HuH-7.5 (cell line): ENCODE data around the gene CLCN6.
A peak's percentile ranks its signal among the peaks of the same experiment; 100 is the strongest.

Experiments
- DNase-seq: peaks from one replicate; pipeline ENCODE4 v3.0.0; 2011; ENCODE audit warnings: low spot score

CLCN6 gene

DNA sequence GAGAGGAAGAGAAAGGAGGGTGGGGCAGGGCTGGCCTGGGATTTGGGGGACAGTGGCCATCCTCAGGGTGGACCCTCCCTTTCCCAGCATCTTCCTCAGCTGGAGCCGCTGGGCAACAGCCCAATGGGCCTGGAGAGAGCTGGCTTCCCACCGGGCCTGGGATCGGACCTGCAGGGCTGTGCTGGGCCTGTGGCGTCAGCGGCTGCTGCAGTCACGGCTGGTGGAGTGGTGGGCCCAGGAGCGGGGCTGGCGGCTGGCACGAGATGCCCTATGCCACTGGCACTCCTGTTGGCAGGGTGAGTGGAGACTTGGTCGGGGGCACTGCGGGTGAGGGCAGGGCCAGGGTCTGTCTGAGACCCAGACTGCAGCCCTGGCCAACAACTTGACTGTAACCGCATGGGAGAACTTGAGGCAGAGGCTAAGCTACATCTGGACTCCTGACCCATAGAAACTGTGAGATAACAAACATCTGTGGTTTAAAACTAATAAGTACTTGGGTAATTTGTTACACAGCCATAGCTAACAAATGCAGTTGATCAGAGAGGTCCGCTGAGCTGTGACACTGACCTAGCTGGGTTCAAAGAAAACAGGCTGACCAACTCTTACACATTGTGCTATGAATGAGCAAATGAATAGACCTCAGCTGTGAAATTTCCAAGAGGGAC is 26.1 kb upstream of the CLCN6 start:
- no peak for DNase-seq

DNA sequence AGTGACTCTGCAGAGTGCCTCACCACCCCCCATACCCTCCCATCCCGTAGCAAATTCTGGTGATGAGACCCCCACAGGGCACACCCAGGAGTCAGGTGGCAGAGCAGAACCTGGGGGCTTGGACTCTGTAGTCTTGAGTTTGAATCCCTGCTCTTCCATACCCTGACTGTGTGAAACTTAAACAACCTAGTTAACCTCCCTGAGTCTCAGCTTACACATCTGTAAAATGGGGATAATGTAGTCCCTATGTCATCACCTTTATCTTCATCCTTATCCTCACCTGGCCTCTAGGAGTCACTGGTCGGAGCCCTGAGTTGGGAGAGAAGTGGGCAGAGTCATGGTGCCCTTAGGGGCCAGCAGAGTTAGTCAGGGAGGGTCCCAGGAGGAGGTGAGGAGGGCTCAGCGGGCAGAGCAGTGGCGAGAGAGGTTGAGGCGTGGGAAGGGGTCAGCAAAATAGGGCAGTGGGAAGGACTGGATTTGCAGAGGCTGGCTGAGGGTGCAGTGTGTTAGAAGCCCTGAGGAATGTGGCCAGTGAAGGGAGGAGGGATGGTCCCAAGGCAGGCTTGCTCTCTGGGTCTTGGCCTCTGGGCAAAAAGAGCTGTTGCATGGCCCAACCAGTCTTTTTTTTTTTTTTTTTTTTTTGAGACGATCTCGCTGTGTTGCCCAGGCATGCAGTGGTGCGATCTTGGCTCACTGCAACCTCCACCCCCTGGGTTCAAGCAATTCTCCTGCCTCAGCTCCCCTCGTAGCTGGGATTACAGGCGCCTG is 25.4 kb upstream of the CLCN6 start:
- DNase-seq, result no peak

DNA sequence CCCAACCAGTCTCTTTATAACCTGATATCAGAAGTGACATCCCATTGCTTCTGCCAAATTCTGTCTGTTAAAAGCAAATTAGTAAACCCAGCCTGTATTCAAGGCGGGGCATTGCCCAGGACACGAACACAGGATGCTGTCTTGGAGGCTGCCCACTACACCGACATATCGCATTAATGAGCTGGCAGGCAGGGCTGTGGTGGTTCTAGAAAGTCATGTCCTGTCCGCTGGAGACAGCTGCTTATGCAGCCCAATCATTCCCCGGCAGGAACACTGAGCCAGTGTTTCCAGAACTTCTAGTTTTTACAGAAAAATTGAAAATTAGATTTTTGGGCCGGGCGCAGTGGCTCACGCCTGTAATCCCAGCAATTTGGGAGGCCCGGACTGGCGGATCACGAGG is 24.7 kb upstream of the CLCN6 start:
- no peak for DNase-seq

DNA sequence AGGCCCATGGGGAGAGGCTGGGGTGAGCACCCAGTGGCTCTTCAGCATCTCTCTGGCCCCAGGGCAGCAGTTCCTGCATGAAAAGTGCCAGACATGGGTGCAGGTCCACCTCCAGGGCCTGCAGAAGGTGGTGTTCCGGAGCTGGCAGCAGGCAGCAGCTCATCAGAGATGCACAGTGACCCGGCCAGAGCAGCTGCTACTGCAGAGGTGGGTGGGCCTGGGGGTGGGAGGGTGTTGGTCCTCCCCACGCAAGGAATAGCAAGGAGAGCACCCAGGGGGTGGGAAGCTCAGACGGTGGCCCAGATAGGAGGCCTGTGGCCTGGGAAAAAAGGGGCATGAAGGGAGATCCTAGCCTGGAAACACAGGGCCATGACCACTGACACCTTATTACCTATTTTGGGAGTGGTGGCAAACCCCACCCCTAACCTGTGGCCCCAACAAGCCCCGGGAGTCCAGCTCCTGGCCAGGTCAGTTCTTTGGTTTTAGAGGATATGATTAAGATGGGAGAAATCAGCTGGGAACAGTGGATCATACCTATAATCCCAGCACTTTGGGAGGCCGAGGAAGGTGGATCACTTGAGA is 23.8 kb upstream of the CLCN6 start:
- DNase-seq, result no peak

DNA sequence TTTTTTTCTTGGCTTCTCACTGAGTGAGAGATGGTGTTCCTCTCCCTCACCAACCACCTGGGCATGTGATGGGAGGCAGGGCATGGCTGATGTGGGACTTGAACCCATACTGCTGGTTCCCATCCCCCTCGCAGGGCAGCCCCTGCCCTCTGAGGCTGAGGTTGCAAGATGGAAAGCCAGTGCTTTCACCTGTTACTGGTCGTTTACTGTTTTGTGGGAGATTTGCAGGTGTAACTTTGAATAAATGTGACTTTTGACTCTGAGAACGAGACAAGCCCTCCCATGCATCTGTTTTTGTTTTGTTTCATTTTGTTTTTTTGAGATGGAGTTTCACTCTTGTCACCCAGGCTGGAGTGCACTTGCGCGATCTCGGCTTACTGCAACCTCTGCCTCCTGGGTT is 22.4 kb upstream of the CLCN6 start:
- DNase-seq, result no peak

DNA sequence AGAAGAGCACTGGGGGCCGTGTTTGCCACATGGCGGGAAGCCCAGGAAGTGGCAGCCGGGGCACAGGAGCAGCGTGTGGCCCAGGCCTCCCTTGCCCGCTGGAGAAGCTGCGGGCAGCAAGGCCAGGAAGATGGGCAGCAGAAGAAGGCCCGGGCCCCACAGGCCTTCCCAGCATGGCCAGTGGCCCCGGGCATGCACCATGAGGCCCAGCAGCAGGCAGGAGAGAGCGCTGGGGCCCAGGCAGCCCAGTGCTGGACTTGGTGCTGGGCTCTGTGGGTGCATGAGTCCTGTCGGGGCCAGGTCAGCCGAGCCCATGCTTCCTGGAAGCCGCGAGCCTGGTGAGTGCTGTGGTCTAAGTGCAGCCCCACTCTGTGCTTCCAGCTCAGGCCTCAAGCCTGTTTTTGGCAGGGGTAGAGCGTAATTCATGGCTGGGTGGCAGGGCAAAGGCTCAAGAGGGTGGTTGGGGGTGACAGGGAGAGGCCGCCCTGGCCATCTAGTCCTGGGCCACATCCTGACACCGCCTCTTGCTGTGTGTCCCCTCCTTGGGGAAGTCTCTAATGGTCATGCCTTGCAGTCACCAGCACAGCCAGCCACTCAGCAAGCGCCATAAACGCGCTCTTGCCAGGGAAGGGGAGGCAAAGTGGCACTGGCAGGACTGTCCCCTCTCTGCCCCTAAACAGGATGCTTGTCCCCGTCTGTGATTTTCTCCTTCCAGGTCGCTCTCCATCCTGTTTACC is 21.6 kb upstream of the CLCN6 start:
- DNase-seq, result no peak

DNA sequence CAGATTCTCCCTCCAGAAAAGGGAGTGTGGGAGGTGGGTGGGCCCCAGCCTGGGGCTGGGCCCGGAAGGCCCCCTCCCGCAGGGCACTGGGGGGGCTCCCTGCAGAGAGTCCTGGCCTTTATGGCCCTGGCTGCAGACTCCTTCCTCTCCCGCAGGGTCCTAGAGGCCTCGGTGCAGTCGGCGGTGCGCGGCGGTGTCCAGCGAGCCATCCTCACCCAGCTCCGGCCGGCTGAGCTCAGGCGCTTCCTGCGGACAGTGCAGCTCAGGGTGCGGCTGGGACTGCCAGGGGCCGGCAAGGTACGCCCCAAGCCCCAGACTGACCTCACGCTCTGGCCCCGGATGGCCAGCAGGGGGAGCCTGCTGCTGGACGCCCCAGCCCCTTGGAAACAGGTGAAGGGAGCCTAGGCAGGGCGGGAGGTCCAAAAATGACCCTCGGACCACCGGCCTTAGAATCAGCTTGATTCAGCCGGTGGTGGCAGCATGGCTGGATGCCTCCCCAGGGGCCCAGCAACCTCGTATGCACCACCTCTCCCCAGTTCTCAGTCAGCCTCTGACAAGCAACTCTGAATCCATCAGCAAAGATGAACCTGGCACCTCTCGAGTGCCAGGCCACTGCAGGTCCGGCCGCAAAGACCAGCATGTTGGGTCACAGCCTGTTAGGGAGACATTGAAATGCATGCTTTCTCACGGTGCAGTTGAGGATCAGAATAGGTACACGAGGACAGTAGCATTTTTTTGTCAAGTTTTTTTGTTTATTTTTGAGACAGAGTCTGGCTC is 20.8 kb upstream of the CLCN6 start:
- peak; percentile 85 for DNase-seq

DNA sequence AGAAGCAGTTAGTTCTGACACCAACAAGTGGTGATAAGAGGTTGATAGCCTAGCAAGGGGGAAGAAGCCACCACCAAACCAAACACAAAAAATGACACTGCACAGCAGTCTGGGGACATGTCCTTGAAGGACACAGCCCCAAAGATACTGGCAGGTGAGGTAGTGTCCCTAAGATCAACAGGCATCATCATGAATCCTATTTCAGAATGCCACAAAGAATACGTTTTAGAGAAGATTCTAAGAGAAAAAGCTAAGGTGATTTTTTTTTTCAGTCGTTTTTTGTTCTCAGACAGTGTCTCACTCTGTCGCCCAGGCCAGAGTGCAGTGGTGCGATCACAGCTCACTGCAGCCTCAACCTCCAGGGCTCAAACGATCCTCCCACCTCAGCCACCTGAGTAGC is 19.8 kb upstream of the CLCN6 start:
- DNase-seq, result no peak

DNA sequence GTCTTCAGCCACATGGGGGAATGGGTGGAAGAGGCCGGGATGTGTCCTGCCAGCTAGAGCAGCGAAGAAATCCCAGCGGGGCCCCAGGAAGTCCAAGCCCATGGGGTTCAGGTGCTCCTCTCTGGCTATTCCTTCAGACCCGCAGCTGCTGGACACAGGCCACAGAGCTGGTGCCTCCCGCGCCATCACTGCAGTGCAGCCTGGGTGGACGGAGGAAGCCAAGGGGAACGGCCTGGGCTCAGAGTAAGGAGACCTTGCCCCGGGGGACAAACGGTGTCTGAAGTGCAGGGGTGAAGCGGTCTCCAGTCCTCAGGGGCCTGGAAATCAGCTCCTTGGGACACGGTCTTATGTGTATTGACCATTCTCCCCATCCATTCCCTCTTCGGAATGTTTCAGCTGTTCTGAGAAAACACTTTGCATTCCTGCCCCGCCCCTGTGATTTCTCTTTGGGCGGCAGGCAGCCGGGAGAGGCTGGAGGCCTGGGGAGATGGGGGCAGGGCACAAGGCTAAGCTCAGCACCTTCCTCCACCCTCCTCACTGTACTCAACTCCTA is 18.7 kb upstream of the CLCN6 start:
- no peak for DNase-seq

DNA sequence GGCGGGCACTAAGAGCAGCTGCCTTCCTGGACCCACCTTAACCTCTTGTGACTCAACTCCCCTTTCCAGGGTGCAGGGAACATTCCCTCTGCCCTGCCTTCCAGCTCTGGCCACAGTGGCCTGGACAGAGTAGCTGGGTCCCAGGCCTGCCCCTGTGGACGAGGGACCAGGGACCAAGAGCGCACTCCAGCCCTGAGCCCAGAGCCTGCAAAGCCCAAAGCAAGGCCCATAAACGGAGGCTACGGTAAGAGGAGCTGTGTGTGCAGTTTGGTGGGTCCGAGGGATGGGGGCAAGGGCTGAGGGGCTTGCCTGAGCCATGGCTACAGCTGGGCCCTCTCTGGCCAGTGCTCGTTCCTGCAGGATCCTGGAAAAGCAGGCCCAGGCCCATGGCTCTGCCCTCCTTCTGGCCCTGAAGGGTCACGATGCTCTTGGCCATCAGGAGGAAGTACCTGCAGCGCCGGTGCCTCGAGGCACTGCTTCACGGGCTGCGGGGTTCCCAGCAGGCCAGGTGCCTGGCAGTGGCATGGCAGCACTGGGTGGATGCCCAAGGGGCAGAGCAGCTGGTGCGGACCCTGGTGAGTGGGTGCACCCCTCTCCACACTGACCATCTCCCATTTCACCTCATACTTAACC is 18.1 kb upstream of the CLCN6 start:
- DNase-seq, result no peak

DNA sequence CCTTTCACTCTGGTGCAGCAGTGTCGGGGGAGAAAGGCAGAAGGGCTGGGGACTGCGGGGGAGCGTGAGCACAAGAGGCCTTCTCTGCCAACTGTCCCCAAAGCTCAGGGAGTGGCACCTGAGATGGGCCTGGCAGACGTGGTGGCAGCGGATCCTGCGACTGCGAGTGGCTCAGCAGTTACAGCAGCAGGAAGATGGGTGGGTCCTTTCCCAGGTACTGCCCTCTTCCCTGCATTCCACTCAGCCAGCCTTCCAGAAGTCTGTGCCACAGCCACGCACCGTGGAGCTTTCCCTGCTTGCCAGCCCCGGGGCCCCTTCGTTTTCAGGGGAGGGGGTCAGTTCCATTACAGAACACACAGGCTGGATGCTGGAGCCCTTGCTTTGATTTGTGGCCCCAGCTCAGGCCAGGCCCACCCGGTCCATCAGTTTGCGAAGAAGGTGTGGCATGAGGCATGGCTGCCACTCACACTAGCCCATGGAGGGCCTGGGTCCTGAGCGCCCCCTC is 17.4 kb upstream of the CLCN6 start:
- no peak for DNase-seq

DNA sequence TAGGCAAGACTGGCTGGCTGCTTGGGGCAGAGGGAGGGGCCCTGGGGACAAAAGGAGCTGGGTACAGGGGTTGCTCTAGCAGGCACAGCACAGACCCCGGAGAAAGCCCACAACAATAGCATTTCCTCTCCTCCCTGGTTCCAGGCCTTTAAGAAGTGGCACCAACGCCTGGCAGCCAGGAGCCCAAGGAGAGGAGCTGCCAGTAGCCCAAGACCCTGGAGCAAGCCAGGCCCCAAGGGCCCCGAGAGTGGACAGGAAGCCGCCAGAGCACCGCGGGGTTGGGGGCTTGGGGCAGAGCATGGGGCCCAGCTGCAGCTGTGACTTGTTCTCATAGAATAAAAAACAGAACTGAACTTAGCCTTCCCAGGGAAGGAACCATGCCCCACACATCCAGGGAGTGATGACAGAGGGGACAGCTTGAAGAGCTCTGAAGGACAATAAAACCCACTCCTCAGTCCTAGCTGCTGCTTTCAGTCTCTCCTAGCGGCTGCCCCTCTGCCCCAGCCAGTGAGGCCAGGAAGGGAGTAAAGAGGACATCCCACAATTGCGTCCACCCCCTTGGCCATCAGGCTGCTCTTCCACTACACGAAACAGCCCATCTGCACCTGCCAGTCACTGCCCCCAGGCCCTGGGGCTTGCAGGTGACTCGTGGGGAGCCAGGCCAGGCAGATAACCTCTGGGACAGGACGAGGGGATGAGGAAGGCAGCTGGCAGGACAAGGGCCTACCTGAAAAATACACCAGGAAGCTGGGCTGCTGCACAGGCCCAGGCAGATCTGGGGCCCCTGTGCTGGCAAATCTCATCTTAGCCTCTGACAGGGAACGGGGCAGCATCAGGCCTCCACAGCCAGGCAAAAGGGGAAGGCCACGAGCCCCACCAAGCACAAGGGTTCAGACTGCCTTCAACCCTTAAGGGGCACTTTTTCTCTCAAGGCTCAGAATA is 16.6 kb upstream of the CLCN6 start:
- no peak for DNase-seq

DNA sequence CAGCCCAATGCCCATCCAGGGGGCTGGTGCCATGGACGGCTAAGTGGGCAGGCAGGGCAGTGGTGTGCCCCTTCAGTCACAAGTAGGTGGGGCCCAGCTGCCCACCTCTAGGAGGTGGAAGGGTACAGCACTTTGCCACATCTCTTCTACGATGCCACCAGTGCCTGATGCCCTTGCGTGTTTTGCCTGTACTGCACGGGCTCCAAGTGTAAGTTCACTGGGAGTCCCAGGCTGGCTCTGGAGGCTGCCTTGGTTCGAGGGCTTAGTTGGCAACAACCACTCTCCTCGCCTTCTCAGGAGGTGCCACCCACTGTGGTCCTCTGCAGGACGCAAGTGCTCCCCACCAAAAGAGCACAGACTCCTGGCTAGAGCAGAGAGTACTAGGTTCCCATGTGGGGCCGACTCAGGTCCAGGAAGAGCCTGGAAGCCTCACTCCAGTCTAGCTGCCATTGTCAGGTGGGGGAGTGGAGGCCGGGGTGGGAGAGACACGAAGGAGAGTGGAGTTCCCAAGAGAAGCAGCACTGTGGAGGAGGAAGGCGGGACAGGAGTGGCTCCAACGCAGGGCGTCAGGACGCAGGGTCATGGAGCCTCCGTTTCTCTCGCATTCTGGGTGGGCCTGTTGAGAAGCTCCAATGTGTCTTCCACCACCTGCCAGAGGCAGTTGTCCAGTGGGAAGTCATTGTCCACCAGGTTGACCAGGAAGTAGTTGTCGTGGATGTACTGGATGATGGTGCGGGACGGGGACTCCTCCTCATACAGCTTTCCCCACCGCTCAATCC is 15.7 kb upstream of the CLCN6 start:
- DNase-seq, result no peak

DNA sequence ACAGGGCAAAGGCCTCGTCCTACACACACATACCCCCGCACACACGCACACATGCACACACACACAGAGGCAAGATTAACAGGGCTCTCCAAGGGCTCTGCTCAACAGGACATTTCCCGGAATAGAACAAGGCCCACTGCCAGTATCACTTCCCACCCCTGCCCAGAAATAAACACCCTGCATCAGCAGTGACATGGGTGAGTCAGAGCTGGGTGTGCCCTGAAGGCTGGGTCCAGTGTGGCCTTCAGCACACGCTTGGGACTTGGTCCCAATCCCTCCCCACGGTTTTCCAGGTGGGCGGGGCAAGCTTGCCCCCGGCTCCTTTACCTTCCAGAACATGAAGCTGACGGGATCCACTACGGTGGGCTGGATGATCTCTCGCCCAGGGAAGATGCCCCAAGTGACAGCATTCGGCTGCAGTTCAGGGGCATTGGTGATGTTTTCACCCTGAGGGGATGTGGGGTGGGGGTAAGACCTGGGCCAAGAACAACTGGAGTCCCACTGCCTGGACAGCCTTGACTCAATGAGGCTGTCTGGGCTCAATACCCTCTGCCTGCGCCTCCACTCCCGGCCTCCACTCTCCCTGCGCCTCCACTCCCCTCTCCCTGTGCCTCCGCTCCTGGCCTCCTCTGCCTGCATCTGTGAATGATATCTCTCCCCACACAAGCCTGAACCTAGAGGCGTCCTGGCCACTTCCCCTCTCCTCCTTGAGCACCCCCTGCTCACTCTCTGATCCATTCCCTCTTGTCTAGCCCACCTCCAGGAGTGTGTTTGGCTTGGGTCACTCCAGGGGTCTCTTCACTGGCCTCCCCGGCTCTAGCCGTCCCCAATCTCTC is 14.9 kb upstream of the CLCN6 start:
- no peak for DNase-seq

DNA sequence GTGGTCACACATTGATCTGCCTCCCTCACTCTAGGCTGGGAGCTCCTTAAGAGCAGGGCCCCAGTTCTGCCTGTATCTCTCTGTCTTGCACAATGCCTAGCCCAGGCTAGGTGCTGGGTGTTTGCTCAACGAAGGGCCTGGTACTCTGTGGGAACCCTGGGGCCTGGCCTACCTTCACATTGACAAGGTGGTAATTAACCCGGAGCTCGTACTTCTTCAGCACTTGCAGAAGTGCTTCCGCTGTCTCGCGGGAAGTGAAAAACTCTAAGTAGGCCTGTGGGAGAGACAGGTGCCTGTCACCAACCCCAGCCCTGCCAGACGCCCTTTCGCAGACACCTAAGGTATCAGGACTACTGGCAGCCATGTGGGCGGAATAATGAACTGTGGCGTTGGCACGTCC is 13.9 kb upstream of the CLCN6 start:
- DNase-seq, result no peak

DNA sequence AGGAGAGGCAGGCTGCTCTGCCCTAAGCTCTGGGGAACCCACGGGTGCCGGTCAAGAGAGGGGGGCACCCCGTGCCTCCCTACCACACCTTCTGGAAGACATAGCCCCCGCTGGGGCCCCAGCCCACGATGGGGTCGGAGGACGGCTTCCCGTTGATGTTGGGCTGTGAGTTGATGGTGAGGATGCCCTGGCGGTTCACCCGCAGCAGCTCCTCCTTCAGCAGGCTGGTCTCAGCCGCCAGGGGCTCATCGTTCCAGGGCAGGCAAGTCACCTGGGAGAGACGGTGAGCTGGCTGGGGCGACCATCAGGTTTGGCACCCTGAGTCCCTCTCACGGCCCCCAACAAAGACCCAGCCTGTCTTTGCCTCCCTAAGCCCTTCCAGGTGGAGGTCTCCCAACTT is 12.2 kb upstream of the CLCN6 start:
- no peak for DNase-seq

DNA sequence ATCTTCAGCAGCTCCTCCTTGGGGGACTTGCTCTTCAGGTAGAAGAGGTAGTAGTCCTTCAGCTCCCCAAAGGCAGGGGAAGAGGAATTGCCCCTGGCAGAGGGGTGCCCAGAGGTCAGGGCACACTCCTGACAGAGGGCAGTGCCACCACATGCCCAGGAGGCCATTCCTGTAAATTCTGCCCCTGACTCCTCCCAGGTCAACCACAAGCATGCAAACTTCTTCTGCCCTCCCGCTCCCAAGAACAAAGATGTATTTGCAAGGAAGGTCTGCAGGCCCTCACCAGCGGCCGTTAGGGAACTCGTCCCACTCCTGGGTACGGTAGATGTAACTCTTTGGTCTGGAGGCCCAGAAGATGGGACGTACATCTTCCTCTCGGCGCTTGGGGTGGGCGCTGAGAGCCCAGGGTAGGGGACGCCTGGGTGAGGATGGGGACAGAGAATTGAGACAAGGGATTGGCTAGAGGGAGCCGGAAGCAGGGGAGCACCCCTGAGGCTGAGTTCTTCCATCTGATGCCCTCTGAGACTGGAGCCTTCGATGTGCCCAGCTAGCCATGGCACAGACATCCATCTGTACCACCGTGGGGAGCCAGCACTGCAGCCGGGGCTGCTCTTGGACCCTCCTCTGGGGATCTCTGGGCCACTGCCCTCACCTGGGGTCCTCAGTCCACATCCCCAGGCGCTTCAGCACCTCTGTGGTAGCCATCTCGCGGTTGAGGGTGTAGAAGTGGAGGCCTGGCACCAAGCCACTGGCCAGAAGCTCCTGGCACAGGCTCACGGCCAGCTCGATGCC is 11.3 kb upstream of the CLCN6 start:
- DNase-seq, result no peak
